ENCODE data around the gene ARMC5.
"Not testable (repeated sequence)": the region's sequence is repeated elsewhere in the genome, so short reads cannot be mapped to it uniquely, and the experiment has no call there.

Gene ARMC5

DNA sequence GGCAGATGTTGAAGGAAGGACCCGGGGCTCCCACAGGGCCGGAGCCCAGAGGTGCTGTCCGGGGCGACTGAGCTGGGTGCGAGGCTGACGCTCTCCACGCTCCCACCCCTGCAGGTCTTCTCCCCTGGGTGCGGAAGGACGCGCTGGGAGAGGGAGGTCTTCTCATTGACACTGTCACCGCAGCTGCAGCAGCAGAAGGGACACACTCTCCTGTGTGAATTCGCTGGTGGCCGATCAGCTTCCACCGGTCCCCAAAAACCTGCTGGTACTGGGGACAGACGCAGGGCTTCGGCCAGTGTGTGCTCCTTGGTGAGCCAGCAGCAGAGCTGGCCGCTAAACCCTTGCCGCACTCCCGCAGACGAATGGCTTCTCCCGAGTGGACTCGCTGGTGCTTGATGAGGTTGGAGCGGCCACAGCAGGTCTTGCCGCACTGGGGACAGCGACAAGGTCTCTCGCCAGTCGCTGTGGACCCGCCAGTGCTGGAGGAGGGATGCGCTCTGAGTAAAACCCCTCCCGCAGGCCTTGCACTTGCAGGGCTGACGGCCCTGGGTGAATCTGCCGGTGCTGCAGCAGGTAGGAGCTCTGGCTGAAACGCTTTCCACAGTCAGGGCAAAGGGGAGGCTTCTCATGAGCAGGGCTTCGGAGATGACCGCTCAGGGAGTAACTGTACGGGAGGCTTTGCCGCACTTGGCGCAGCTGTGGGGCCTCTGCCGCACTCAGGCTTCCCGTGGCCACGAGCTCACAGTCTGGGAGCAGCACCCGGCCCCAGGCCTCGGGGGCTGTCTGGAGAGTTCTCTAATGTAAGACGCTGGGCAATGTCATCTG is 22.9 kb upstream of the ARMC5 start:
- Mint-ChIP-seq H3K4me3 (no peak overlapping the region), H3K4me1 (peaks cover 16% of the 10 kb centered on the region), H3K27me3 (ENCODE audit: low read depth) (peaks cover 1% of the 10 kb centered on the region), H3K36me3 (ENCODE audit: low read depth) (no peaks in the 10 kb centered on the region), H3K27ac (no peak overlapping the region), H3K9me3 (no peaks in the 10 kb centered on the region)
- TF ChIP-seq, protein P1, sequence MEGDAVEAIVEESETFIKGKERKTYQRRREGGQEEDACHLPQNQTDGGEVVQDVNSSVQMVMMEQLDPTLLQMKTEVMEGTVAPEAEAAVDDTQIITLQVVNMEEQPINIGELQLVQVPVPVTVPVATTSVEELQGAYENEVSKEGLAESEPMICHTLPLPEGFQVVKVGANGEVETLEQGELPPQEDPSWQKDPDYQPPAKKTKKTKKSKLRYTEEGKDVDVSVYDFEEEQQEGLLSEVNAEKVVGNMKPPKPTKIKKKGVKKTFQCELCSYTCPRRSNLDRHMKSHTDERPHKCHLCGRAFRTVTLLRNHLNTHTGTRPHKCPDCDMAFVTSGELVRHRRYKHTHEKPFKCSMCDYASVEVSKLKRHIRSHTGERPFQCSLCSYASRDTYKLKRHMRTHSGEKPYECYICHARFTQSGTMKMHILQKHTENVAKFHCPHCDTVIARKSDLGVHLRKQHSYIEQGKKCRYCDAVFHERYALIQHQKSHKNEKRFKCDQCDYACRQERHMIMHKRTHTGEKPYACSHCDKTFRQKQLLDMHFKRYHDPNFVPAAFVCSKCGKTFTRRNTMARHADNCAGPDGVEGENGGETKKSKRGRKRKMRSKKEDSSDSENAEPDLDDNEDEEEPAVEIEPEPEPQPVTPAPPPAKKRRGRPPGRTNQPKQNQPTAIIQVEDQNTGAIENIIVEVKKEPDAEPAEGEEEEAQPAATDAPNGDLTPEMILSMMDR (IDR thresholded peaks at IDR 0.05; ENCODE audit: unreplicated experiment in 3 of 3) = no peak

DNA sequence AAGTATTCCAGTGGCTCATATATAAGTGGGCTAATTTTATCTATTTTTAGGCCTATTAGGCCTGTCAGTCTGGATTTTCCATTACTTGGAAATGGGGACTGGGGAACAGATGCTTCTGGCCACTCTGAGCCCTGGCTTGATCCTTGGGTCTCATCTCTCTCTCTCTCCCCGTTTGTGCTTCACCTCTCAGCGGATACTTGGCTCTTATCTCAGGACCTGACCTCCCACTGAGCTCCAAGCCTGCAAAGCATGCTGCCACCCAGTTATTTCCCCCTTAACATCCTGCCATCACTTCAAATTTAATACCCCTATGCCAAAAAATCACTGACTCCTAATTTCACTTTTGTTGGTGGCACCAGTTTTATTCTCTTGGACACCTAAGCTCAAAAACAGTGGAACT is 20.9 kb upstream of the ARMC5 start:
- Mint-ChIP-seq H3K36me3 (ENCODE audit: low read depth) (no peaks in the 10 kb centered on the region), H3K27ac (no peak overlapping the region), H3K9me3 (no peaks in the 10 kb centered on the region), H3K27me3 (ENCODE audit: low read depth) (no peaks in the 10 kb centered on the region), H3K4me1 (peaks cover 25% of the 10 kb centered on the region), H3K4me3 (no peak overlapping the region)
- TF ChIP-seq, protein P1 (IDR thresholded peaks at IDR 0.05; ENCODE audit: unreplicated experiment in 3 of 3) = no peak

DNA sequence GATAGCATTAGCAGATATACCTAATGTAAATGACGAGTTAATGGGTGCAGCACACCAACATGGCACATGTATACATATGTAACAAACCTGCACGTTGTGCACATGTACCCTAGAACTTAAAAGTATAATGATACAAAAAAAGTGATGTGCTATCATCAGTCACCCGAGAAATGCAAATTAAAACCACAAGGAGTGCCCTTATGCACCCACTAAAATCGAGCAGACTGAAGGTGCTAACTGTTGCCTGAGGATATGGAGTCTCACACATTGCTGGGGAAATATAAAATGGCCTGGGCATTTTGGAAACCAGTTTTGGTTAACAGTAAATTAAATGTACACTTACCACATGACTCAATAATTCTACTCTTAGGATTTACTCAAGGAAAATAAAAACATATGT is 20.3 kb upstream of the ARMC5 start:
- H3K27me3 Mint-ChIP-seq (ENCODE audit: low read depth); H3K36me3 Mint-ChIP-seq (ENCODE audit: low read depth); H3K9me3 Mint-ChIP-seq: not testable (repeated sequence)
- Mint-ChIP-seq H3K4me3 (peak overlapping the region in 1 of 3 experiments; percentile 73), H3K27ac (peak overlapping the region in 1 of 3 experiments; percentile 14), H3K4me1 (peaks cover 25% of the 10 kb centered on the region)

DNA sequence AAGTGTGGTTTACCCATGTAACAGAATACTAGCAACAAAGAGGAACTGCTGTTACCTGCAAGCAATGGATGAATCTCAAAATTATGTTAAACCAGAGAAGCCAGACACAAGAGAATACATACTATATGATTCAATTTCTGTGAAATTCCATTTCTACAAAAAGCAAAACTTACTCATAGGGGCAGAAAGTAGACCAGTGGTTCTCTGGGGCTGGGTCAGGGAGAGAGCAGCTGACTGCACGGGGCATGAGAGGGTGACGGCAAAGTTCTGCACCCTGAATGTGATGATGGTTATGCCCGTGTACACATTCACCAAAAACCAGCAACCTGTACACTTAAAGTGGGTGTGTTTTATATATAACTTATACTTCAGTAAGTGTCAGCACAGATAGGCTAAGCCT is 19.8 kb upstream of the ARMC5 start:
- peak overlapping the region in 1 of 3 experiments; percentile 14 for H3K27ac Mint-ChIP-seq
- no peaks in the 10 kb centered on the region for H3K27me3 Mint-ChIP-seq (ENCODE audit: low read depth)
- peak overlapping the region in 1 of 3 experiments; percentile 73 for H3K4me3 Mint-ChIP-seq
- no peaks in the 10 kb centered on the region for H3K9me3 Mint-ChIP-seq
- no peaks in the 10 kb centered on the region for H3K36me3 Mint-ChIP-seq (ENCODE audit: low read depth)
- peaks cover 25% of the 10 kb centered on the region for H3K4me1 Mint-ChIP-seq
- TF ChIP-seq, protein P1 (IDR thresholded peaks at IDR 0.05; ENCODE audit: unreplicated experiment in 3 of 3) = no peak

DNA sequence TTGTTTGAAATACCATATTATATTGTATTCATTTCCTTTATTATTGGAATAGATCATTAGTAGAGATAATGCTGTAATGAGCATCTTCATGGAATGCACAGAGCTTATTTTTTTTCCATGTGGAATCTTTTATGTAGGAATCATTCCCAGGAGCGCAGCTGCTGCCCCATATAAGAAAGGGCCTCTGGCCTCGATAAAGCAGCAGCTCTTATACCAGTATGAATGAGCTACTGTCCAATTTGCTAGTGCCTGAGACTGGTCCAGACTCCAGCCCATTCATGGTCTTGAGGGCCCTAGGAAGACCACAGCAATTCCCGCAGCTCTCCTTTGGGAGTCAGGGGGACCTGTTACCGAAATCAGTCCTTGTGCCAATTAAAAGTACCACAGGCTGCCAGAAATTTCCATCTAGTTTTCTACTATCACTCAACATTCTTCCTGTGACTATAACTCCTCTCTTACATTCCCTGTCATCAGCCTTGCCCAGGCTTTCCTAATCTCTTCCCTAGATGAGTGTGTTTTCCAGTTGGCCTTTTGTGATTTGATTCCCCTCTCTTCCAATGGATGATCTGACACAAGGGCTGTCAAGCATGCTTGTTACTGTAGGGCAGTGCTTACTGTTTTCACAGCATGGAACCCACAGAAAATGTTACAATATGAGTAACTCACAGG is 18.7 kb upstream of the ARMC5 start:
- H3K27me3 Mint-ChIP-seq (ENCODE audit: low read depth) = no peaks in the 10 kb centered on the region
- H3K27ac Mint-ChIP-seq = peak overlapping the region in 2 of 3 experiments; percentile 1 to 12
- TF ChIP-seq, protein P1 (IDR thresholded peaks at IDR 0.05; ENCODE audit: unreplicated experiment in 3 of 3) = no peak
- H3K4me3 Mint-ChIP-seq = peak overlapping the region; percentile 2 to 46 (median 37)
- H3K4me1 Mint-ChIP-seq = peaks cover 25% of the 10 kb centered on the region
- H3K36me3 Mint-ChIP-seq (ENCODE audit: low read depth) = no peaks in the 10 kb centered on the region
- no peaks in the 10 kb centered on the region for H3K9me3 Mint-ChIP-seq

DNA sequence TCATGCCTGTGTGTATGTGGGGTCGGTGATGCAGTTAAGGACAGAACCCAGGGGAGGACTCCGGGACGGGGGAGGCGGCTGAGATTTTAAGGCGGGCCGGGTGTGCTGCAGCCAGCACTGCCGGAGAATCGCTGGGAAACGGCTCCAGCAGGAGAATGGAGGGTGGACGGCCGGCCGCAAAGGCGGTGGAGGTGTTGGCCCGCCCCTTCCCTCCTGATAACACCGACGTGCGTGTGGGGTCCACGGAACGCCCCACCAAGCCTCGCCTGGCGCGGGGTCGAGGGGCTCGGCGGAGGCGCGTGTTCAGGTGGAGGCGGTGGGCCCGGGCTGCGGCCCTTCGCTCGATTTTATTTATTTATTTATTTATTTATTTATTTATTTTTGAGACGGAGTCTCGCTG is 17.3 kb upstream of the ARMC5 start:
- Mint-ChIP-seq H3K36me3 (ENCODE audit: low read depth) (no peaks in the 10 kb centered on the region), H3K4me3 (peak overlapping the region; percentile 88 to 91 (median 91)), H3K27ac (peak overlapping the region; percentile 65 to 83 (median 80)), H3K4me1 (peaks cover 25% of the 10 kb centered on the region), H3K9me3 (no peaks in the 10 kb centered on the region), H3K27me3 (ENCODE audit: low read depth) (no peaks in the 10 kb centered on the region)
- TF ChIP-seq, protein P1 (IDR thresholded peaks at IDR 0.05; ENCODE audit: unreplicated experiment in 3 of 3) = no peak

DNA sequence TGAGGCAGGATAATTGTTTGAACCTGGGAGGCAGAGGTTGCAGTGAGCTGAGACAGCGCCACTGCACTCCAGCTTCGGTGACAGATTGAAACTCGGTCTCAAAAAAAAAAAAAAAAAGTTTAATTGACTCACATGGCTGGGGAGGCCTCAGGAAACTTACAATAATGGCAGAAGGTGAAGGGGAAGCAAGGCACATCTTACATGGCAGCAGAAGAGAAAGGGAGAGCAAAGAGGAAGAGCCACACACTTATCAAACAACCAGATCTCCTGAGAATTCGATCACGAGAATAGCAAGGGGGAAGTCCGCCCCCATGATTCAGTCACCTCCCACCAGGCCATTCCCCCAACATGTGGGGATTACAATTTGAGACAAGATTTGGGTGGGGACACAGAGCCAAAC is 13.4 kb upstream of the ARMC5 start:
- not testable (repeated sequence) for H3K27ac Mint-ChIP-seq; H3K4me3 Mint-ChIP-seq; H3K27me3 Mint-ChIP-seq (ENCODE audit: low read depth); H3K9me3 Mint-ChIP-seq; H3K36me3 Mint-ChIP-seq (ENCODE audit: low read depth)
- peaks cover 11% of the 10 kb centered on the region for H3K4me1 Mint-ChIP-seq
